Mucosa of descending colon (tissue), 3 donors: ENCODE measurements around the gene SLC9A3. TPM values are rescaled to one million over a fixed set of nuclear protein-coding genes. Genes with fewer than 3 reads are reported as not detected.

Experiments
- ATAC-seq: fragments of 200-7000 bp; cut with Tn5 transposase; one replicate; pipeline ENCODE4 v1.9.1; 2020; ENCODE audit warnings: mild to moderate bottlenecking, moderate library complexity
- DNase-seq, 3 donors: peaks; one replicate each; pipeline ENCODE4 v3.0.0-alpha.2; 2020
- H3K36me3 ChIP-seq: fragments of 200-600 bp; one replicate; pipeline ENCODE4 v1.8.0; 2021; ENCODE audit warnings: low read depth, mild to moderate bottlenecking
- H3K4me1 ChIP-seq: fragments of 200-600 bp; one replicate; pipeline ENCODE4 v1.8.0; 2021; ENCODE audit warnings: low read depth, mild to moderate bottlenecking
- H3K4me3 ChIP-seq: fragments of 200-600 bp; one replicate; pipeline ENCODE4 v1.8.0; 2021; ENCODE audit warnings: mild to moderate bottlenecking
- H3K9me3 ChIP-seq: fragments of 200-600 bp; one replicate; pipeline ENCODE4 v1.8.0; 2021; ENCODE audit warnings: mild to moderate bottlenecking
- CTCF ChIP-seq: fragments of 200-600 bp; IDR thresholded peaks from one replicate; pipeline ENCODE4 v1.8.0; 2022; ENCODE audit warnings: antibody characterized with exemption, mild to moderate bottlenecking
- intact Hi-C, 2 donors: fragments of 100-400 bp; cut with DNase I in 1 of 2; cut with micrococcal nuclease in 1 of 2; formaldehyde crosslinking; loops; one replicate each; pipeline versions ENCODE4 v1.11.0 to v1.11.1; 2022; cut with DNase I, micrococcal nuclease
- total RNA-seq, 3 donors: library from RNA; stranded (reverse); fragmentation: NEBNext Ultra II Directional in 2 of 3; extraction: Animal tissue kit (Norgen Biotek cat#: 25700) in 2 of 3; gene quantifications; one replicate each; pipeline versions ENCODE4 v1.2.1 to v1.2.4, GENCODE V29; 2021 to 2023
- donor health status: DM: no; HTN: no; CAD: no; lungs with moderate emphysema.
- donor health status: DM: no; HTN: no; CAD: no.
- donor health status: DM: no; HTN: yes; CAD: no.

Gene SLC9A3
- total RNA-seq, 3 donors from 2014 or later, result 29.2 to 272 (median 77.7) TPM

GRCh38 chr5:570886-571285, 46.6 kb upstream of the SLC9A3 start:
- Histone ChIP-seq H3K4me1 (peaks cover under 1% of the 10 kb centered on the region), H3K4me3 (no peak overlapping the region), H3K36me3 (no peaks in the 10 kb centered on the region), H3K9me3 (peaks cover 2% of the 10 kb centered on the region)
- intact Hi-C loops, result no loop called here
- DNase-seq (no peak), ATAC-seq (no peak)
- TF ChIP-seq CTCF, result no peak

- intact Hi-C loops, result no loop called here
- peaks cover 3% of the 10 kb centered on the region for H3K4me1 ChIP-seq
- no peak overlapping the region for H3K4me3 ChIP-seq
- DNase-seq, result no peak
- no peaks in the 10 kb centered on the region for H3K36me3 ChIP-seq
- TF ChIP-seq CTCF, result no peak
- ATAC-seq, result no peak
- no peaks in the 10 kb centered on the region for H3K9me3 ChIP-seq
Measured at GRCh38 chr5:570446-570845, 46.2 kb upstream of the SLC9A3 start.

GRCh38 chr5:569868-570361, 45.7 kb upstream of the SLC9A3 start:
- Histone ChIP-seq H3K4me3 (no peak overlapping the region), H3K9me3 (no peaks in the 10 kb centered on the region), H3K4me1 (peaks cover 3% of the 10 kb centered on the region), H3K36me3 (no peaks in the 10 kb centered on the region)
- TF ChIP-seq CTCF, result no peak
- ATAC-seq (no peak), DNase-seq (no peak)
- intact Hi-C loops, result no loop called here

GRCh38 chr5:569358-569867, 45.2 kb upstream of the SLC9A3 start:
- intact Hi-C loops, result no loop called here
- DNase-seq (no peak), ATAC-seq (no peak)
- Histone ChIP-seq H3K4me3 (no peak overlapping the region), H3K4me1 (peaks cover 3% of the 10 kb centered on the region), H3K36me3 (no peaks in the 10 kb centered on the region), H3K9me3 (no peaks in the 10 kb centered on the region)
- TF ChIP-seq CTCF, result no peak

GRCh38 chr5:568809-569208, 44.6 kb upstream of the SLC9A3 start:
- ATAC-seq (no peak), DNase-seq (no peak)
- no peak for TF ChIP-seq CTCF
- H3K4me3 ChIP-seq, result no peak overlapping the region
- H3K4me1 ChIP-seq, result peaks cover 3% of the 10 kb centered on the region
- intact Hi-C loops, result no loop called here
- no peaks in the 10 kb centered on the region for H3K36me3 ChIP-seq
- no peaks in the 10 kb centered on the region for H3K9me3 ChIP-seq
